ENCODE results near the gene EPYC. TPM values are rescaled to one million over a fixed set of nuclear protein-coding genes. Genes with fewer than 3 reads are reported as not detected.

The EPYC gene
- total and polyA plus RNA-seq, 2 of the 4 experiments (the other 2 are of a cell fraction) = not detected

GRCh38 chr12:91023326-91024004 lies 18.7 kb upstream of the EPYC start:
- in situ Hi-C loops (cut with MboI; ENCODE audit: low sequenced_read_pairs) = no loop called here
- Histone ChIP-seq H4K91ac (ENCODE audit: insufficient read depth, low read depth, low read length) (no peak overlapping the region), H3K18ac (ENCODE audit: low read depth, low read length) (peak overlapping the region; percentile 11; the same call in 1 of the 2 replicates), H3K56ac (ENCODE audit: extremely low read depth, insufficient read depth, low read length) (no peak overlapping the region), H3K23ac (ENCODE audit: low read depth, low read length) (no peak overlapping the region), H4K20me1 (ENCODE audit: insufficient read depth, low read length) (no peaks in the 10 kb centered on the region), H4K8ac (ENCODE audit: low read depth in 2 of 2, low read length in 2 of 2) (peak overlapping the region in 1 of 2 experiments; percentile 8; a peak in 1 of 4 replicates), H3K4me3 (ENCODE audit: insufficient read depth, low read depth, low read length) (no peak overlapping the region), H3K9me1 (ENCODE audit: insufficient read depth, low read length) (no peaks in the 10 kb centered on the region), H3K4ac (ENCODE audit: low read depth, low read length) (peak overlapping the region; percentile 56; the same call in 1 of the 2 replicates), H3K4me1 (ENCODE audit: control insufficient read depth, insufficient read depth, low read length) (peaks cover 2% of the 10 kb centered on the region; the same call in 1 of the 2 replicates), H4K5ac (ENCODE audit: low read depth, low read length) (no peak overlapping the region), H2AK9ac (replicated peaks; ENCODE audit: low read depth, low read length, poor library complexity) (no peak overlapping the region), H3K27ac (ENCODE audit: insufficient read depth, low read length) (no peak overlapping the region), H3K27me3 (ENCODE audit: control insufficient read depth, insufficient read depth, low read length) (no peaks in the 10 kb centered on the region), H3K79me1 (ENCODE audit: low read depth in 1 of 2, low read length in 2 of 2) (no peaks in the 10 kb centered on the region), H2BK5ac (ENCODE audit: low read depth, low read length, poor library complexity, severe bottlenecking) (peak overlapping the region; percentile 29), H2BK120ac (ENCODE audit: low read depth, low read length) (peak overlapping the region; percentile 83; the same call in 1 of the 2 replicates), H3K36me3 (ENCODE audit: control insufficient read depth, insufficient read depth, low read length) (no peaks in the 10 kb centered on the region), H3K9me3 (ENCODE audit: control insufficient read depth, insufficient read depth, low read length) (no peaks in the 10 kb centered on the region; the same call in 1 of the 2 replicates), H2AK5ac (ENCODE audit: low read depth, low read length) (peak overlapping the region; percentile 50; the same call in 1 of the 2 replicates), H3K4me2 (ENCODE audit: low read depth, low read length) (peak overlapping the region; percentile 70; the same call in 1 of the 2 replicates), H3K9ac (ENCODE audit: low read depth, low read length) (no peak overlapping the region), H2BK20ac (ENCODE audit: low read depth, low read length) (peak overlapping the region; percentile 88), H2AFZ (replicated peaks; ENCODE audit: low read length, poor library complexity) (no peak overlapping the region), H3K14ac (replicated peaks; ENCODE audit: low read depth, low read length) (peak overlapping the region; percentile 51; the same call in 1 of the 2 replicates), H2BK15ac (ENCODE audit: low read depth, low read length) (peak overlapping the region; percentile 89; the same call in 1 of the 3 replicates)
- peak; percentile 99 for ATAC-seq (ENCODE audit: low read depth)
- TF ChIP-seq FOS (IDR thresholded peaks at IDR 0.05; ENCODE audit: low read depth, low read length) (peak; percentile 41; the same call in 1 of the 2 replicates), NFE2L2 (IDR thresholded peaks at IDR 0.05; ENCODE audit: low read depth, low read length) (no peak), CHD1 (IDR thresholded peaks at IDR 0.05; ENCODE audit: low read depth, low read length) (no peak), RAD21 (IDR thresholded peaks at IDR 0.05; ENCODE audit: low read length) (no peak), BHLHE40 (IDR thresholded peaks at IDR 0.05; ENCODE audit: low read depth, low read length) (0 out of 2 replicates have a peak, but pooled peaks have one; percentile 13), MAFK (IDR thresholded peaks at IDR 0.05; ENCODE audit: low read depth, low read length) (0 out of 2 replicates have a peak, but pooled peaks have one; percentile 22), RFX5 (IDR thresholded peaks at IDR 0.05; ENCODE audit: low read depth, low read length) (0 out of 2 replicates have a peak, but pooled peaks have one; percentile 34)
- dilution Hi-C loops (cut with HindIII; ENCODE audit: low sequenced_read_pairs, unreplicated experiment) = no loop called here
- DNase-seq = peak; percentile 90
- BruUV-seq (replicated peaks) = no TSS peak
- ChIA-PET POLR2A (ENCODE audit: unreplicated experiment) (no interaction called here), CTCF (interaction anchor here (1.3 kb wide), 1 partner anchor 11 kb away, joined by 3 read pairs; no protein-coding TSS in a partner anchor)
- WGBS, 2 experiments (ENCODE audit: extremely low coverage in 2 of 2, insufficient read length in 1 of 2) = no CpG with 5 or more reads among the region's 1 CpG
- intact Hi-C loops (cut with micrococcal nuclease) = no loop called here

All from IMR-90 (cell line).